Measurements from ENCODE around the gene RPL37A. TPM values are rescaled to one million over a fixed set of nuclear protein-coding genes. Genes with fewer than 3 reads are reported as not detected.

Gene RPL37A
- total and polyA plus RNA-seq, 10 donors = 688 to 9,110 (median 2,096) TPM

- peaks cover 0 to 13% (median 9%) of the 10 kb centered on the region in 6 donors for H3K4me1 ChIP-seq
- intact Hi-C loops (cut with DNase I; ENCODE audit: low total_unique reads) = no loop called here
Observed at GRCh38 chr2:216475767-216476166, 22.9 kb upstream of the RPL37A start.

GRCh38 chr2:216477283-216478035 lies 21.2 kb upstream of the RPL37A start:
- no peak for DNase-seq
- Histone ChIP-seq H3K27ac (no peak overlapping the region), H3K4me3 (no peak overlapping the region), H3K27me3 (replicated peaks in 1 of 7) (no peaks in the 10 kb centered on the region), H3K9me3 (no peaks in the 10 kb centered on the region), H3K4me1 (peaks cover 0 to 13% (median 9%) of the 10 kb centered on the region in 6 donors), H3K36me3 (peaks cover 0 to 83% (median 50%) of the 10 kb centered on the region in 6 donors)
- WGBS, 5 donors = 59 to 93% (median 69%) methylated on average over 2 of the region's 2 CpGs
- TF ChIP-seq CTCF (IDR thresholded peaks at IDR 0.05 in 8 of 11, conservative IDR thresholded peaks at IDR 0.05 in 3 of 11) = no peak
- TF ChIP-seq POLR2A (IDR thresholded peaks at IDR 0.05) = no peak
- TF ChIP-seq POLR2AphosphoS5 (IDR thresholded peaks at IDR 0.05) = no peak
- intact Hi-C loops (cut with DNase I; ENCODE audit: low total_unique reads) = no loop called here

More at GRCh38 chr2:216475767-216476166, 22.9 kb upstream of the RPL37A start:
- H3K27me3 ChIP-seq (replicated peaks in 1 of 7) = no peaks in the 10 kb centered on the region
- no peak for DNase-seq
- TF ChIP-seq POLR2A (IDR thresholded peaks at IDR 0.05) = no peak
- no peak for TF ChIP-seq POLR2AphosphoS5 (IDR thresholded peaks at IDR 0.05)
- no peak for TF ChIP-seq CTCF (IDR thresholded peaks at IDR 0.05 in 8 of 11, conservative IDR thresholded peaks at IDR 0.05 in 3 of 11)
- no peak overlapping the region for H3K4me3 ChIP-seq
- H3K36me3 ChIP-seq = peaks cover 0 to 83% (median 46%) of the 10 kb centered on the region in 6 donors
- no peaks in the 10 kb centered on the region for H3K9me3 ChIP-seq
- WGBS, 5 donors = 72 to 88% (median 81%) methylated on average over 6 of the region's 6 CpGs
- H3K27ac ChIP-seq = no peak overlapping the region

GRCh38 chr2:216478151-216478550 lies 20.5 kb upstream of the RPL37A start:
- Histone ChIP-seq H3K9me3 (no peaks in the 10 kb centered on the region), H3K4me1 (peaks cover 0 to 13% (median 9%) of the 10 kb centered on the region in 6 donors), H3K27me3 (replicated peaks in 1 of 7) (no peaks in the 10 kb centered on the region), H3K4me3 (no peak overlapping the region), H3K36me3 (peaks cover 0 to 87% (median 56%) of the 10 kb centered on the region in 6 donors), H3K27ac (no peak overlapping the region)
- intact Hi-C loops (cut with DNase I; ENCODE audit: low total_unique reads) = no loop called here
- WGBS, 5 donors = 87 to 92% (median 90%) methylated on average over 3 of the region's 3 CpGs
- no peak for DNase-seq
- TF ChIP-seq POLR2A (IDR thresholded peaks at IDR 0.05) = no peak
- no peak for TF ChIP-seq CTCF (IDR thresholded peaks at IDR 0.05 in 8 of 11, conservative IDR thresholded peaks at IDR 0.05 in 3 of 11)
- no peak for TF ChIP-seq POLR2AphosphoS5 (IDR thresholded peaks at IDR 0.05)

GRCh38 chr2:216478791-216479190 lies 19.9 kb upstream of the RPL37A start:
- TF ChIP-seq POLR2A (IDR thresholded peaks at IDR 0.05) (no peak), CTCF (IDR thresholded peaks at IDR 0.05 in 8 of 11, conservative IDR thresholded peaks at IDR 0.05 in 3 of 11) (no peak), POLR2AphosphoS5 (IDR thresholded peaks at IDR 0.05) (no peak)
- intact Hi-C loops (cut with DNase I; ENCODE audit: low total_unique reads) = no loop called here
- Histone ChIP-seq H3K9me3 (no peaks in the 10 kb centered on the region), H3K27ac (no peak overlapping the region), H3K4me3 (no peak overlapping the region), H3K4me1 (peaks cover 0 to 13% (median 9%) of the 10 kb centered on the region in 6 donors), H3K27me3 (replicated peaks in 1 of 7) (no peaks in the 10 kb centered on the region), H3K36me3 (peaks cover 0 to 92% (median 59%) of the 10 kb centered on the region in 6 donors)
- WGBS, 5 donors = 89 to 100% (median 91%) methylated on average over 1 of the region's 1 CpG
- no peak for DNase-seq

All from spleen (tissue), 11 donors.